K562 (cell line): ENCODE results near the gene TTC16. TPM values are rescaled to one million over a fixed set of nuclear protein-coding genes. Genes with fewer than 3 reads are reported as not detected.

Experiments
- CTCFL ChIP-seq: IDR thresholded peaks from 2 replicates; pipeline ENCODE4 v1.6.1; 2011; ENCODE audit warnings: borderline replicate concordance, low read depth, mild to moderate bottlenecking, moderate library complexity, low read length; ENCODE audit not compliant: insufficient read depth, poor library complexity, severe bottlenecking
- ELF1 ChIP-seq: fragments of 200-800 bp; sonication (Bioruptor generic); IDR thresholded peaks from 2 replicates; pipeline ENCODE4 v1.6.1; 2016; ENCODE audit warnings: missing genetic modification characterization, missing compliant biosample characterization
- FOXM1 ChIP-seq, 2 experiments: fragments of 450-650 bp in 1 of 2; sonication (generic) in 1 of 2; formaldehyde crosslinking in 1 of 2; IDR thresholded peaks; 2 replicates each; pipeline versions ENCODE4 v1.6.1 to v1.9.0; 2017 to 2022; ENCODE audit warnings: low read depth in 2 of 2, mild to moderate bottlenecking in 2 of 2, missing genetic modification reagents in 1 of 2, moderate library complexity in 1 of 2
- HMG20A ChIP-seq: fragments of 450-650 bp; formaldehyde crosslinking; conservative IDR thresholded peaks from 2 replicates; pipeline ENCODE4 v1.4.0; 2020; ENCODE audit warnings: mild to moderate bottlenecking, mixed read lengths
- HMG20B ChIP-seq: fragments of 250-450 bp; sonication (Bioruptor Pico); IDR thresholded peaks from 2 replicates; pipeline ENCODE4 v1.5.0; 2021; ENCODE audit warnings: mild to moderate bottlenecking
- ILK ChIP-seq: fragments of 450-650 bp; IDR thresholded peaks from 2 replicates; pipeline ENCODE4 v1.6.1; 2016; ENCODE audit warnings: missing genetic modification characterization, low read depth, mild to moderate bottlenecking, missing compliant biosample characterization, moderate library complexity, borderline replicate concordance
- MEF2D ChIP-seq: conservative IDR thresholded peaks from 2 replicates; pipeline ENCODE4 v1.6.1; 2016; ENCODE audit warnings: low read depth, missing genetic modification characterization, missing compliant biosample characterization
- RHOXF2B ChIP-seq: fragments of 250-450 bp; sonication (Bioruptor Pico); conservative IDR thresholded peaks from 2 replicates; pipeline ENCODE4 v1.5.1; 2021
- SREBF1 ChIP-seq: fragments of 150-350 bp; IDR thresholded peaks from 2 replicates; pipeline ENCODE4 v1.6.1; 2014; ENCODE audit warnings: antibody characterized with exemption, low read depth, low read length, borderline replicate concordance
- TGIF2 ChIP-seq: sonication (generic); formaldehyde crosslinking; IDR thresholded peaks from 2 replicates; pipeline ENCODE4 v1.8.1; 2022; ENCODE audit warnings: mild to moderate bottlenecking, missing genetic modification reagents, moderate library complexity
- ZFP30 ChIP-seq: fragments of 250-450 bp; sonication (Bioruptor Pico); IDR thresholded peaks from 2 replicates; pipeline ENCODE4 v1.8.0; 2022; ENCODE audit warnings: moderate library complexity, mild to moderate bottlenecking, inconsistent platforms, borderline replicate concordance
- ZNF354B ChIP-seq: fragments of 250-450 bp; sonication (Bioruptor Pico); IDR thresholded peaks from 2 replicates; pipeline ENCODE4 v1.4.0; 2020
- ZNF592 ChIP-seq: fragments of 450-650 bp; IDR thresholded peaks from 2 replicates; pipeline ENCODE4 v1.6.1; 2017; ENCODE audit warnings: antibody characterized with exemption, mild to moderate bottlenecking
- ZNF717 ChIP-seq: fragments of 250-450 bp; sonication (Bioruptor Pico); IDR thresholded peaks from 2 replicates; pipeline ENCODE4 v1.5.0; 2021
- polyA plus RNA-seq, 8 experiments: library from polyadenylated mRNA; depleted of rRNA in 4 of 8; stranded (reverse) in 5 of 8; unstranded in 3 of 8; fragments of >200 nt; fragmentation: Nextera tagmentation in 2 of 8; fragmentation: Illumina TruSeq in 1 of 8; extraction: Ambion mirVana in 2 of 8; extraction: Trizol in 1 of 8; gene quantifications; 2 replicates each; pipeline versions ENCODE4 v1.2.1 to v1.2.3, GENCODE V29; 2011 to 2014; ENCODE audit warnings: inconsistent platforms in 1 of 8, missing spikeins in 1 of 8
- total RNA-seq, 7 experiments: library from RNA; depleted of rRNA in 6 of 7; stranded (reverse); fragments of >200 nt in 6 of 7; fragmentation: Illumina TruSeq in 2 of 7; extraction: Trizol in 2 of 7; gene quantifications; 2 replicates each; pipeline versions ENCODE4 v1.2.1 to v1.2.3, GENCODE V29; 2011 to 2021; ENCODE audit warnings: low replicate concordance in 1 of 7
- TF ChIP-seq, protein P1 (sequence below): sonication (generic); formaldehyde crosslinking; IDR thresholded peaks from 2 replicates; pipeline ENCODE4 v1.8.1; 2022; ENCODE audit warnings: missing genetic modification reagents
- TF ChIP-seq, protein P2 (sequence below): fragments of 150-350 bp; conservative IDR thresholded peaks from 2 replicates; pipeline ENCODE4 v1.6.1; 2014; ENCODE audit warnings: low read length

Gene TTC16
- total and polyA plus RNA-seq, 9 of the 15 experiments (the other 6 are each of a cell fraction or from before 2014, with no cell fraction given), result 0.11 TPM; not detected in 8

DNA sequence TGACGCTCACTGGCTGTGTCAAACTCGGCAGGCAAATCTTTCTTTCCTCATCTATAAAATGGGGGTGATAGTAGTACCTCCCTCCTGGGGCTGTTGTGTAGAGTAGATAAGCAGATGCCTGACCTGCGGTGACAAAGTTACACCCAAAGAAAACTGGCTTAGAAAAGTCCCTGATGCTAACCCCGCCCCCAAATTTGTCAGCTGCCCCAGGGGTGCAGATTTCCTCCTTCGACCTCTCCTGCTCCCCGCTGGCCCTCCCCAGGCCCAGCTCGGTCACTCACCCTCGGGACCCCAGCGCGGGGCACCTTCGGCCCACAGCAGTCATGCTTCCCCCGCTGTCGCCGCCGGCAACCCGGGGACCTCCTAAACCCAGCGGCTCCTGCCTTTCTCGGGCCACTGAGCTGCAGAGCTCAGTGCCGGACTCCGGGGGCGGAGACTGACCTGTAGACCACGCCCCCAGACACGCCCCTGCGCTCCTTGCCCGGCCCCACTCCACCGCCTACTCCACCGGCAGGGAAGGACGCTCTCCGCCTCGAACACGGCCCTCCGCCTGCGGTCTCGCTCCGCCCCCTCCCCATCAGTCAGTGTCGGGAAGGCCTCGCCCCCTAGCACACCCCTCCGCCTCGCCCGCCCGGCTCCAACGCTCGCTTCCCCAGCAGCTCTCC lies 55.2 kb downstream of the TTC16 start (continued):
- no peak for TF ChIP-seq CTCFL
- TF ChIP-seq MEF2D (tag), result no peak
- TF ChIP-seq, protein P1, sequence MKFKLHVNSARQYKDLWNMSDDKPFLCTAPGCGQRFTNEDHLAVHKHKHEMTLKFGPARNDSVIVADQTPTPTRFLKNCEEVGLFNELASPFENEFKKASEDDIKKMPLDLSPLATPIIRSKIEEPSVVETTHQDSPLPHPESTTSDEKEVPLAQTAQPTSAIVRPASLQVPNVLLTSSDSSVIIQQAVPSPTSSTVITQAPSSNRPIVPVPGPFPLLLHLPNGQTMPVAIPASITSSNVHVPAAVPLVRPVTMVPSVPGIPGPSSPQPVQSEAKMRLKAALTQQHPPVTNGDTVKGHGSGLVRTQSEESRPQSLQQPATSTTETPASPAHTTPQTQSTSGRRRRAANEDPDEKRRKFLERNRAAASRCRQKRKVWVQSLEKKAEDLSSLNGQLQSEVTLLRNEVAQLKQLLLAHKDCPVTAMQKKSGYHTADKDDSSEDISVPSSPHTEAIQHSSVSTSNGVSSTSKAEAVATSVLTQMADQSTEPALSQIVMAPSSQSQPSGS (CRISPR knock-in tag), result no peak
- TF ChIP-seq ILK (tag), result no peak
- TF ChIP-seq, protein P2, sequence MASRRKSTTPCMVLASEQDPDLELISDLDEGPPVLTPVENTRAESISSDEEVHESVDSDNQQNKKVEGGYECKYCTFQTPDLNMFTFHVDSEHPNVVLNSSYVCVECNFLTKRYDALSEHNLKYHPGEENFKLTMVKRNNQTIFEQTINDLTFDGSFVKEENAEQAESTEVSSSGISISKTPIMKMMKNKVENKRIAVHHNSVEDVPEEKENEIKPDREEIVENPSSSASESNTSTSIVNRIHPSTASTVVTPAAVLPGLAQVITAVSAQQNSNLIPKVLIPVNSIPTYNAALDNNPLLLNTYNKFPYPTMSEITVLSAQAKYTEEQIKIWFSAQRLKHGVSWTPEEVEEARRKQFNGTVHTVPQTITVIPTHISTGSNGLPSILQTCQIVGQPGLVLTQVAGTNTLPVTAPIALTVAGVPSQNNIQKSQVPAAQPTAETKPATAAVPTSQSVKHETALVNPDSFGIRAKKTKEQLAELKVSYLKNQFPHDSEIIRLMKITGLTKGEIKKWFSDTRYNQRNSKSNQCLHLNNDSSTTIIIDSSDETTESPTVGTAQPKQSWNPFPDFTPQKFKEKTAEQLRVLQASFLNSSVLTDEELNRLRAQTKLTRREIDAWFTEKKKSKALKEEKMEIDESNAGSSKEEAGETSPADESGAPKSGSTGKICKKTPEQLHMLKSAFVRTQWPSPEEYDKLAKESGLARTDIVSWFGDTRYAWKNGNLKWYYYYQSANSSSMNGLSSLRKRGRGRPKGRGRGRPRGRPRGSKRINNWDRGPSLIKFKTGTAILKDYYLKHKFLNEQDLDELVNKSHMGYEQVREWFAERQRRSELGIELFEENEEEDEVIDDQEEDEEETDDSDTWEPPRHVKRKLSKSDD, result no peak
- no peak for TF ChIP-seq ELF1 (tag)
- TF ChIP-seq HMG20B (CRISPR knock-in tag), result no peak
- no peak for TF ChIP-seq HMG20A (CRISPR knock-in tag)
- TF ChIP-seq FOXM1 (IDR thresholded peaks at IDR 0.05; ENCODE audit: low read depth), result no peak
- TF ChIP-seq FOXM1 (CRISPR knock-in tag; IDR thresholded peaks at IDR 0.05; ENCODE audit: low read depth), result no peak
- TF ChIP-seq RHOXF2B (CRISPR knock-in tag), result no peak
- no peak for TF ChIP-seq ZFP30 (CRISPR knock-in tag)
- no peak for TF ChIP-seq TGIF2 (CRISPR knock-in tag)
- no peak for TF ChIP-seq ZNF354B
- no peak for TF ChIP-seq ZNF592
- TF ChIP-seq SREBF1, result no peak
- TF ChIP-seq ZNF717 (CRISPR knock-in tag), result no peak
